Caki2 (cell line): Measurements from ENCODE around the gene IL36B. TPM values are rescaled to one million over a fixed set of nuclear protein-coding genes. Genes with fewer than 3 reads are reported as not detected.

Experiments
- DNase-seq: peaks from one replicate; pipeline ENCODE4 v3.0.0-alpha.2; 2015; ENCODE audit warnings: low read depth
- in situ Hi-C: cut with HindIII; loops from 2 replicates; pipeline ENCODE4 v1.10.0; 2016; ENCODE audit warnings: low sequenced_read_pairs, low pct_unique_long_range_greater_than_20kb, mixed read lengths
- total RNA-seq: library from RNA; depleted of rRNA; stranded (reverse); fragments of >200 nt; shearing (Covaris generic); gene quantifications from 2 replicates; pipeline ENCODE4 v1.2.3, GENCODE V29; 2014; ENCODE audit warnings: low replicate concordance

Gene IL36B
- total RNA-seq, 1 experiment from 2014 or later: not detected

DNA sequence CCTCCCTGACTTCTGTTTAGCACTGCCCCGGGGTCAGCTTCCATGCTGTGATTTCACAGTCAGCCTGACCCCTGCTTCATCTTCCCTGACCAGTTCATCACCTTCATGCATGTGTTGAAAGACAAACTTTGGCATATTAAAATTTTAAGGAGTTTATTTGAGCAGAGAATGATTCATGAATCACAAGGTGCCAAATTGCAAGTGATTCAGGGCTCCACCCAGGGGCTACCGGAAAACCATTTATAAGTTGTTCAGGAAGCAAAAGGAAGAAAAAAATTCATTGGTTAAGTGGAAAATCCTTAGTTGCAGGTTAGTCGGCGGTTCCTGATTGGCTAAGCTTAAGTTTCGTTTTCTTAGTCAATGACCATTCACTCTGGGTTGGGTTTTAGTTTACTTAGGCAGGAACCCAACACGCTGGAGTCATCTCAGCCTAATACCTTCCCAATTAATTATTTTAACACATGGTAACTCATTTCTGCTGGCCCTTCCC lies 25.7 kb upstream of the IL36B start:
- in situ Hi-C loops: no loop called here

GRCh38 chr2:113077921-113078320 lies 25.3 kb upstream of the IL36B start:
- in situ Hi-C loops: no loop called here
- DNase-seq: peak; percentile 95

More for the DNA sequence above, 25.7 kb upstream of the IL36B start:
- peak; percentile 99 for DNase-seq

DNA sequence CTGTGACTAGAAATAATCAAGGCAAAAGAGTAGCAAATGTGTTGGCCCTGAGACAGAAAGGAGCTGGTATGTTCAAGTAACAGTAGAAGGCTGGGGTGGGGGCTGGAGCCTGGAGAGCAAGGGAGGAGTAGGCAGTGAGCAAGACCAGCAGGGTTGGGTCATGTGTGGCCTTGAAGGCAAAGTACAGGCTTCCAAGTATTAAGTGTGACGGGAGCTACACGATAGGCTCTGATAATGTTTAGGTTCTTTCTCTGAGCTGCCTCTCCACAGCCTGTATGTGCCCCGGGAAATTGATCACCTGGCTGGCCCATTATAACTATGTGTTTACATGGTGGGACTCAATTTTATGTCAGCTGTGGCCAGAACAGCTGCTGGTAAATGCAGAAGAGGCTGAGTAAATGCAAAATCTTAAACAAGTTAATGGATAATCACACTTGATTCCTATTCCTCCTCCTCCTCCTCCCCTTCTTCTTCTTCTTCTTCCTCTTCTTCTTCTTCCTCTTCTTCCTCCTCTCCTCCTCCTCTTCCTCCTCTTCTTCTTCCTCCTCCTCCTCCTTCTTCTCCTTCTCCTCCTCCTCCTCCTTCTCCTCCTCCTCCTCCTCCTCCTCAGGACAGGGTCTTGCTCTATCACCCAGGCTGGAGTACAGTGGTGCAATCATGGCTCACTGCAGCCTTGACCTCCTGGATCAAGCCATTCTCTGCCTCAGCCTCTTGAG lies 24.4 kb upstream of the IL36B start:
- DNase-seq: no peak
- in situ Hi-C loops: no loop called here

DNA sequence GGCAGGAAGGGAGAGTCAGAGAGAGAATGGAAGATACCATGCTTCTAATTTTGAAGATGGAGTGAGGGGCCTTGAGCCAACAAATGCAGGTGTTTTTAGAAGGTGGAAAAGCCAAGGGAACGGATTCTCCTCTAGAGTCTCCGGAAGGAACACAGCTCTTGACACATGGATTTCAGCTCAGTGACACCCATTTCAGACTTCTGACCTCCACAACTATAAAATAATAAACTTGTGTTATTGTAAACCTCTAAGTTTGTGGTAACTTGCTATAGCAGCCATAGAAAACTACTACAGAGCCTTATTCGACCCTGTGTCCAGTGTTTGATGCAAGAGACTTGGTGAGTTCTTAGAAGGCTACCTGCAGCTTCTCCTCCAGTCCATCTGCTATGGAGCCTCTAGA lies 22.9 kb upstream of the IL36B start:
- DNase-seq: no peak
- in situ Hi-C loops: no loop called here

DNA sequence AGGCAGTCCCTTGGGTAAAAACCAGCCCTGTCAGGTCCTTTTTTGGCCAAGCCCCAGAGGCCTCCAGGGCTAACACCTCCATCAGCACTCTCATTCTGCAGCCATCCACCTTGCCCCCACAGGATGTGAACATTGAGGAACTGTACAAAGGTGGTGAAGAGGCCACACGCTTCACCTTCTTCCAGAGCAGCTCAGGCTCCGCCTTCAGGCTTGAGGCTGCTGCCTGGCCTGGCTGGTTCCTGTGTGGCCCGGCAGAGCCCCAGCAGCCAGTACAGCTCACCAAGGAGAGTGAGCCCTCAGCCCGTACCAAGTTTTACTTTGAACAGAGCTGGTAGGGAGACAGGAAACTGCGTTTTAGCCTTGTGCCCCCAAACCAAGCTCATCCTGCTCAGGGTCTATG lies 22.4 kb upstream of the IL36B start:
- no peak for DNase-seq
- in situ Hi-C loops: no loop called here

DNA sequence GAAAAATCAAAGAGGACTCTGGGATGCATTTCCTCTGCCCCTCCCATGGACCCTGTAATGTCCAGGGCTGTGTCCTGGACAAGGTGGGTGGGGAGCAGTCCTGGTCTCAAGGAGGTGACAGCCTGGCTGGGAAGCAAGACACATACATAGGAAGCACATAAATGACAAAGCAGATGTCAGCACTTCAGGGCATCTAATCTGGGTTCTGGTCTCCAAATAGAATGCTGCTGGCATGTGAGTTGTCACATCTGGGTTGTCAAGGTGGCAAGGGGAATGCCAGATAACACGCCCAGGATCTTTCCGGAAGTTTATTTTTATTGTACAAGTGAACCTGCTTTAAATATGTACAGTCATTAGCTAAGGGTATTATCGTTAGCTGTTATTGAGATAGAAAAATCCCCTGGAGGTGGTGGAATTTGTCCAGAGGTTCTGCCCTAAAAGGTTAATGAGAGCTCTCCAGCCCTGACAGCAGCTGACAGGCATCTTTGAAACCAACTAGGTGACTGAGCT lies 20.7 kb upstream of the IL36B start:
- DNase-seq: no peak
- in situ Hi-C loops: no loop called here

GRCh38 chr2:113072584-113072983 lies 19.9 kb upstream of the IL36B start:
- no peak for DNase-seq
- in situ Hi-C loops: no loop called here

DNA sequence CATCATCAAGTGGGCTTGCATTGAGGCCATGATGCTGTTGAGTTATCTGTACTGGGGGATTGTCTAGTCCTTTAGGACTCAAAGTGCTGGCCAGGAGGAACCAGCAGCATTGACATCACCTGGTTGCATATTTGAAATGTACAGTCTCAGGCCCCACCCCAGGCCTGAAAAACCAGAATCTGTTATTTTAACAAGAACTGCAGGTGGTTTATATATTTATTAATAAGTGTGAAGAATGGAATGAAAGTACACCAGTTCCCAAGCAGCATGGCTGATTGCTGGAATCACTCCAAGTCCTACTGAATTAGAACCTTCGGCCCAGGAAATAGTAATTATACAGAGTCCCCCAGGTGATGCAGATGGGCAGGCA lies 17.9 kb upstream of the IL36B start:
- no peak for DNase-seq
- in situ Hi-C loops: no loop called here

DNA sequence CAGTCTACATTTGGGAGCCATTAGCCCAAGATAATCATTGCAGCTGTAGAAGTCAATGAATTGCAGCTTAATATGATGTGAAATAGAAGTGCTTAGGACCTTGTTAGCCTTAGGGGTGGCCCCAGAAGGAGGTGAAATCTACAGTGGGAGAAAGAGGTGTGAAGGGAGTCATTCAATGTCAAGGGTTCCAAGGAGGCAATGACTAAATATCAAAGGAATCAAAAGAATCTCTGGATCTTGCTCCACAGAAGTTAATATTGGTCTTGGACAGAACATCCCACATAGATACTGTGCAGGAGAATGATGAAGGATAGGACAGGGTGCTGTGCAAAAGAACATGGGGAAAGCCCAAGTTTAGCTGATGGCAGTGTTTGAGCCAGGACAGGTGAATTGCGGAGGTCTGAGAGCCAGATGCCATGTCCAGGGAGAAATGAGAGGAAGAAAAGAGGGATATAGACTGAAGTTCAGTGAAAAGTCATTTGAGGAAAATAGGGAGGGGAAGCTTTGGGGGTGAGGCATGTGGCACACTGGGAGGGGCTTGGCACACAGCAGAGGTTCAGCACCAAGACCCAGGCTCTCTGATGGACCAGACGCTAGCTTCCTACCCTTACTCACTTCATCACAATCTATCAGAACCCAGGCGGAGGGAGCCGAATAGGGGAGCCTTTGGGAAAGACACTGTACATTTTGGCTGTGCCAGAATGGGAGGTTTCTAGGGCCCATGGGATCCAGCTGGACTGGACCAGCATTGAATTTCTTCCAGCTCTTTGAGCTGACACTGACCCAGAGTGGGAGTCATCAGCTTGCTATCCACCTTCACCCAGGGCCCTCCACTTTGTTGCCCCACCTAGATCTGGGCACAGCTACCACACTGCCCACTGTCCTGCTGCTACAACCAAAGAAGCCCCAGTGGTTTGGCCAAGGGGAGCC lies 17.3 kb upstream of the IL36B start:
- DNase-seq: no peak
- in situ Hi-C loops: no loop called here

DNA sequence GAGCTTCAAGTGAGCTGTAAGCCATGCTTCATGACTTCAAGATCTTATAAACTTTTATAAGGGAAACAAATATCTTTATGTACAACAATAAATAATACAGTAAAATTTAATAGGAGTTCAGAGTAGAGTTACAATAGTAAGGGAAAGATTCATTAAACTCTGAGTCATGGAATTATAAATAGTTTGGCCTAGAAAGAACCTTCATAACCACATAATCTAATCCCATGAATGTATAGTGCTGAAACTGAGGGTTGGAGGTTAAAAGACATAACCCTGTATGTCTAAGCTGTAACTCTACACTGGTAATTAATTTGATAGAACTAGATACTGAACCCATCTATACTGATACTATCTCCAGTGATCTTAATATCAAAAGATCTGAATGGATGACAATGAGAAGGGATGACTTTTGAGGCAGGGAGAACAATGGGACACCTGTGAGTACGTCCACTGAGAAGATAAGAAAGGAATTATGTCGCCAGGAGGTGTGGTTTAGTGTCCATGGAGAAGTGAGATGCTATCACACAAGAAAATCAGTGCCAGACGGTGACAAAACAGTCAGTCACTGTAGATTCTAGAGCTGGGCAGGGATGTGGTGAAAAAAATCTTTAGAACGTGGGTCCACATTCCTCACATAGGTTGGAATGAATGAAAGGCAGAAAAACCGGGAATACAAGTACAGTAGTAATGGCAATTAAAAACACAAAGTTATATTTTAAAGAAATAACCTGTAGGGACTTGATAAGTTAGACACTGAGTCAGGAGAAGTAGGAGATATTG lies 16.2 kb upstream of the IL36B start:
- no peak for DNase-seq
- in situ Hi-C loops: no loop called here

- no peak for DNase-seq
- in situ Hi-C loops: no loop called here
Measured at GRCh38 chr2:113068249-113068648, 15.6 kb upstream of the IL36B start.

DNA sequence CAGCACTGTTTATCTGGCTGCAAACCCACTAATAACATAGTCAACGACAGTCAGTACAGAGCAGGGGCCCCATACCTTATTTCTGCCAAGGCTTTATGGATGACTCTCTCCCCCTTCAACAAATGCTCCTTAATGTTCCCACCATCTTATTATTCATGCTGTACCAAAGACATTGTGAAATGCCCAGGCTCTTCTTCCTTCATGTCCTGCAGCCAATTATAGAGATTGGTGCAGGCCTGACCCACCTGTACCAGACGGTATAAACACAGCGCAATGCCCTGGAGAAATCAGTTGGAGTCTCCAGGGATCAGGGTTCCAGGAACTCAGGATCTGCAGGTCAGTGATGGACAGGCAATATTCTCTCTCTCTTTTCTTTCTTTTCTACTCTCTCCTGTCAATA lies 15.0 kb upstream of the IL36B start, which contains the start of gene IL1F10:
Gene IL1F10 (plus strand): TSS at position 290 of the 400 bp plus-strand sequence. CDS start 4,769 bp downstream, outside the sequence.
- in situ Hi-C loops: no loop called here
- DNase-seq: no peak

DNA sequence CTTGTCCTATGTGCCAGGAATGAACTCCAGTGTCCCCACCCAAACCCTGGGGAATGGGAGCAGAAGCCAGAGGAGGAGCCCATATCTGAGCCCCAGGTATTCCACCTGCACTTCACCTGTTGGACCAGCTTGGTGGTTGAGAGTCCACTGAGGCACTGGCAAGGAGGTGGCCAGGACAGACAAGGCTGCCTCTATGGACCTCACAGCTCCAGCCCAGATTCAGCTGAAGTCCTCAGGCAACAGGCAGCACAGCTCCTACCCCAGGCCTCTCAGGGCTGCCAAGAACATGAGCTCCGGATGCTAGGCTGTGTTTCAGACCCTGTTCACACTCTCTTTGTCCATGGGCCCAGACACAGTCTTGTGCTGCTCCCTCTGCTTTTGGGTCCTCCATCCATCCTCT lies 12.2 kb upstream of the IL36B start:
- in situ Hi-C loops: no loop called here
- DNase-seq: no peak

DNA sequence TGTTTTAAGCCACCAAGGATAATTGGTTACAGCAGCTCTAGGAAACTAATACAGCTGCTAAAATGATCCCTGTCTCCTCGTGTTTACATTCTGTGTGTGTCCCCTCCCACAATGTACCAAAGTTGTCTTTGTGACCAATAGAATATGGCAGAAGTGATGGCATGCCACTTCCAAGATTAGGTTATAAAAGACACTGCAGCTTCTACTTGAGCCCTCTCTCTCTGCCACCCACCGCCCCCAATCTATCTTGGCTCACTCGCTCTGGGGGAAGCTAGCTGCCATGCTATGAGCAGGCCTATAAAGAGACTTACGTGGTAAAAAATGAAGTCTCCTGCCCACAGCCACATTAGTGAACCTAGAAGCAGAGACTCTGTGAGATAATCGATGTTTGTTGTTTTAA lies 11.6 kb upstream of the IL36B start:
- no peak for DNase-seq
- in situ Hi-C loops: no loop called here

GRCh38 chr2:113061896-113062770 lies 9.5 kb upstream of the IL36B start:
- in situ Hi-C loops: no loop called here
- no peak for DNase-seq

- in situ Hi-C loops: no loop called here
- DNase-seq: no peak
Measured at GRCh38 chr2:113061241-113061640, 8.6 kb upstream of the IL36B start.

- no peak for DNase-seq
- in situ Hi-C loops: no loop called here
Measured at GRCh38 chr2:113060796-113061195, 8.1 kb upstream of the IL36B start.

- no peak for DNase-seq
- in situ Hi-C loops: no loop called here
Measured at GRCh38 chr2:113060396-113060795, 7.7 kb upstream of the IL36B start.
